HG02763 (cell line): ENCODE measurements around the gene PCP4L1.

Experiments
- ATAC-seq: cut with Tn5 transposase; IDR thresholded peaks from one replicate; pipeline ENCODE4 v1.9.1; 2021; ENCODE audit warnings: mild to moderate bottlenecking, moderate library complexity; ENCODE audit not compliant: unreplicated experiment

PCP4L1 gene

GRCh38 chr1:161265305-161265704 is 6.8 kb downstream of the PCP4L1 start:
- ATAC-seq: no peak

- ATAC-seq: no peak
Measured at GRCh38 chr1:161266202-161266601, 7.7 kb downstream of the PCP4L1 start.

- no peak for ATAC-seq
Measured at GRCh38 chr1:161266836-161267235, 8.3 kb downstream of the PCP4L1 start.

- no peak for ATAC-seq
Measured at GRCh38 chr1:161267321-161267720, 8.8 kb downstream of the PCP4L1 start.

GRCh38 chr1:161273402-161273801 is 14.9 kb downstream of the PCP4L1 start:
- ATAC-seq: no peak

GRCh38 chr1:161274874-161275273 is 16.3 kb downstream of the PCP4L1 start:
- no peak for ATAC-seq

GRCh38 chr1:161282991-161283390 is 24.4 kb downstream of the PCP4L1 start:
- ATAC-seq: no peak

GRCh38 chr1:161285113-161285512 is 26.6 kb downstream of the PCP4L1 start:
- ATAC-seq: no peak

GRCh38 chr1:161285521-161285920 is 27.0 kb downstream of the PCP4L1 start:
- no peak for ATAC-seq

GRCh38 chr1:161287482-161288054 is 29.0 kb downstream of the PCP4L1 start:
- ATAC-seq: no peak

- ATAC-seq: no peak
Measured at GRCh38 chr1:161290779-161291178, 32.2 kb downstream of the PCP4L1 start.

GRCh38 chr1:161297415-161297814 is 38.9 kb downstream of the PCP4L1 start:
- ATAC-seq: no peak

- no peak for ATAC-seq
Measured at GRCh38 chr1:161298116-161298515, 39.6 kb downstream of the PCP4L1 start.

GRCh38 chr1:161299347-161299746 is 40.8 kb downstream of the PCP4L1 start:
- no peak for ATAC-seq

- no peak for ATAC-seq
Measured at GRCh38 chr1:161300478-161300877, 41.9 kb downstream of the PCP4L1 start.

- no peak for ATAC-seq
Measured at GRCh38 chr1:161304927-161305866, 46.7 kb downstream of the PCP4L1 start.

GRCh38 chr1:161305867-161306519 is 47.4 kb downstream of the PCP4L1 start:
- no peak for ATAC-seq

- ATAC-seq: no peak
Measured at GRCh38 chr1:161307230-161307768, 48.8 kb downstream of the PCP4L1 start.

GRCh38 chr1:161307892-161308638 is 49.5 kb downstream of the PCP4L1 start:
- ATAC-seq: no peak

GRCh38 chr1:161309868-161310267 is 51.3 kb downstream of the PCP4L1 start, which contains the start of gene MPZ:
TSS of gene MPZ (minus strand) at chr1:161309968. CDS start at chr1:161309905, 63 bp downstream.
- no peak for ATAC-seq
